GM21619 (cell line): ENCODE results near the gene WNK1.

Experiments used
- ATAC-seq: cut with Tn5 transposase; IDR thresholded peaks from one replicate; pipeline ENCODE4 v1.9.1; 2021; ENCODE audit not compliant: unreplicated experiment

The WNK1 gene

DNA sequence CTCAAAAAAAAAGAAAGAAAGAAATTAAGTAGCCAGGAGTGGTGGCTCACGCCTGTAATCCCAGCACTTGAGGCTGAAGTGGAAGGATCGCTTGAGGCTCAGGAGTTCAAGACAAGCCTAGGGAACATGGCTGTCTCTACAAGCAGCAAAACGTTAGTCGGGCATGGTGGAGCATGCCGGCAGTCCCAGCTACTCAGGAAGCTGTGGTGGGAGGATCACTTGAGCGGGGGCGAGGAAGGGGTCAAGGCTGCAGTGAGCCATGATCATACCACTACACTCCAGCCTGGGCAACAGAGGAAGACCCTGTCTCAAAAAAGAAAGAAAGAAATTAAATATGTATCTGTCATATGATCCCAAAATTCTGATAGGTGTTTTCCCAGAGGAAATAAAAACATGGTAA is 191.8 kb downstream of the WNK1 start:
- ATAC-seq = no peak

DNA sequence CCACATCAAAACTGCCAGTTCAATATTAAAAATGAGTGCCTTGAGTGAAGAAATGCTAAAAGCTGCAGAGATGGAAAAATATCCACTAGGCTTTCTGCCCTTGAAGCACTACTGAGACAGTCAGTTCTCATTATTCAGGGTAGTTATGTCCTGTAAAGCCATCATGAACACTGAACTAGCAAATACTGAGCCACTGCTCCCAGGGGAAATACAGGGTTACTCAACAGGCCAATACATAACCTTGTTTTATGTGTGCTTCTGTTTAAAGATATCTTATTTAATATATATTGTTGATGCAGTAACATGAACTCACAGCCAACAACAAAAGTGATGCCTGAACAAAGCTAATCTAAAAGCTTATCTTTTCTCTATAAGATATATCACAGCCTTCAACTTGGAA is 193.8 kb downstream of the WNK1 start:
- no peak for ATAC-seq

DNA sequence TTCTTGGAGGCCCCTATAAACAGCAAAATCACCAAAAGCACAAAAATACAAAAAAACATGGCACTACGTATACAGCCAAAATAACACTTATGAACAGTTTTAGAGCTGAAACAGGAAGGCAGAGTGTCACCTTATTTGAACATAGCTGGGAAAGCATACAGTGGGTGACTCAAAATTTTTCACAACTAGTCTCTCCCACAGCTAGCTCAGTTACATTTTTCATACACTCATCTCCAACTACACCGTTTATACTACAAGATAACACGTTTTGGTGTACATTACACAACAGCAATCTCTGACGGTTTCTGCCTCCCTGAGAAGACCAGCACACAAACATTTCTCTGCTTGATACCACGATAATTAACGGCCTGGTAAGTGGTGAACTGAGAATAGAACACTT is 194.3 kb downstream of the WNK1 start:
- ATAC-seq = no peak

DNA sequence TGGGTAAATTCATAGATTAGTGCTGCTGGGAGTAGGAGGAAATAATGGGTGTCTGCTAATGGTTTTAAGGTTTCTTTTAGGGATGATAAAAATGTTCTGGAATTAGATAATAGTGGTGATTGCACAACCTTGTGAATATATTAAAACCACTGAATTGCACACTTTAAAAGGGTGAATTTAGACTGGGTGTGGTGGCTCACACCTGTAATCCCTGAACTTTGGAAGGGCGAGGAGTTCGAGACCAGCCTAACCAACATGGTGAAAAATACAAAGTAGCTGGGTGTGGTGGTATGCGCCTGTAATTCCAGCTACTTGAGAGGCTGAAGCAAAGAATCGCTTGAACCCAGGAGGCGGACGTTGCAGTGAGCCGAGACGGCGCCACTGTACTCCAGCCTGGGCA is 195.9 kb downstream of the WNK1 start:
- ATAC-seq = no peak

DNA sequence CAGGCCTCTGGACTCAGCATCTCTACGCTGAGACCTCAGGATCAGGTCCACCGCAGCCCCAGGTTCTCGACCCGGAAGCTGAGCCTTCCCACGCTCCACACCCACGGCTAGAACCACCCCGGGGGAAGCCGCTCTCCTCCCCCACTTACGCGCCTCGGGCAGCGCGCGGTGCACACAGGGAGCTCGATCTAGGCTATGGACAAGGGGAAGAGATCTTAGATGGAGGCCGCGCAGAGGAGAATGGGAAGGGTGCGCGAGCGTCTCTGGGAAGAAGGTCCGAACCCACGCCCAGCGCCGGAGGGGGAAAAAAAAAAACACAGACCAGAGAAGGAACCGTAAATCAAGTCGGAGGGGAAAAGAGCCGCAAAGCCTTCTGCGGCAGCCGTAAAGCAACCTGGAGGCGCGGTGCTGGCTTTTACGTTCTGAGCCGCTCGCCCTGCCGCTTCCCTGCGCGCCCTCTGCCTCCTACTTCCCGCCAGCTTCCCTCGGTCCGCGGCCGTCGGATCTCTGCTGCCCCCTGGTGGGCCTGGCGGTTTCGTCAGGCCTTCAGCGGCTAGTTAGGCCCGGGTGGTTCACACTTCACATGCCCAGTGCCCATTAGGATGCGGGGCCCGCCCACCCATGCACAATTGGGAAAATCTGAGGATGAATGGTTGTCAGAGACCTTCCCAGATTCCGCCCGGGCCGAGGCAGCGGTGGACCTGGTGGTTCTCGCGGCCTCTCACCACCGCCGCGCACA is 197.2 kb downstream of the WNK1 start, which contains the start of gene RAD52:
Gene RAD52 (minus strand): TSS at position 242 of the 739 bp plus-strand sequence. CDS start 16,636 bp downstream, outside the sequence.
- peak; percentile 82 for ATAC-seq

DNA sequence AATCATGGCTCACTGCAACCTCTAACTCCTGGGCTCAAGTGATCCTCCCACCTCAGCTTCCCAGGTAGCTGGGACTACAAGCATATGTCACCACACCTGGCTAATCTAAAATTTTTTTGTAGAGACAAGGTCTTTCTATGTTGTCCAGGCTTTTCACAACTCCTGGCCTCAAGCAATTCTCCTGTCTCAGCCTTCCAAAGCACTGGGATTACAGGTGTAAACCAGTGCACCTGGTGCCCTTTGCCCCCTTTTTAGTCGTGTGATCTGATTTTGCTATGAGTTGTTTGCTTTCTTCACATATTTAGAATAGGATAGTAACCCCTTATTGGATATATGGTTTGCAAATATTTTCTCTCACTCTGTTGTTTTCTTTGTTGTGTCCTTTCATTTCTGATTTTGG is 198.8 kb downstream of the WNK1 start:
- no peak for ATAC-seq

DNA sequence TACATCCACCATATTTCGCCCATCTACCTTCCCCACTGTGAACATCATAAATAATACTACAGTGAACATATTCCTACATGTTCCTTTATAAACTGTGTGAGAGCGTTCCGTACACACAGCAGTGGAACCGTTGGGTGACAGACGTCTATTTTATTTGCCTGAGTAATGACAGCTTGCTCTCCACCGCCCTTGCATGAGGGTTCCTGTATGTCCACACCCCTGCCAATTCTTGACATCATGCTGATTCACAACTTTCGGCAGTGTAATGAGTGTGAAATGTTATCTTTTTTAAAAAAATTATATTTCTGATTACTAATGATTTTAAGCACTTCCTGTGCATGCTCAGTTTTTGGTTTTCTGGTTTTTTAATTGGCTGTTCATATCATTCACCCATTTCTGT is 201.4 kb downstream of the WNK1 start:
- no peak for ATAC-seq

DNA sequence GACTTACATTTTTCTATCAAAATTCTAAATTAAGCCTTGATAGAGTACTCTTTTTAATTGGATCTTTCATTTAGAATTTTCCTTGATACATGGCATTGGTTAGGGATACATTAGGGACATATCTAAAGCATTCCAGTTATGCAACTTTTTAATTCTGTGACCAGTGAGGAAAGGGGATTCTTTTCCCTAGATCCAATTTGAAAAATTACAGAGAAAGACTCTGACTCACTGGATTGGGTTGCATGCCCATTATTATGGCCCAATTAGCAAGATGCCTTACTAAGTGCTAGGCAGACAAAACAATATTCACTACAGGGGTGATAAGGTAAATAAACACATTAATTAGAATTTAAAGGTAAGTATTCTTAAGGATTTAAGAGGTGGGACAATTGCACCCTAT is 202.4 kb downstream of the WNK1 start:
- no peak for ATAC-seq

DNA sequence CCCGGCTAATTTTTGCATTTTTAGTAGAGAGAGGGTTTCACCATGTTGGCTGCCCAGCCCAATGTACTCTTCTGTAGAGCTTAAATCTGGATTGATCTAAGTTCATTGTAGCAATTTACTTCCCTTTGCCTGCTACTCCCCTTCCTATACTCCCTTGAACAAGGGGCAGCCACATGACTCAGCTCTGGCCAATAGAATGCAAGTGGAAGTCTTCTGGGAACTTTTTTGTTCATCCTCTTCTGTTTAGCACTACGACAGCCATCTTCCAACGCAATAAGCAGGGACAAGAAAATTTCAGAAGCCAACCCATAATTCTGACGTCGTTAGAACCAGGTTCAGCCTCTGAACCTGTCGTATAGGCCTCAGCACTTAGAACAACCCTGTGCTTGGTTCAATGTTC is 203.6 kb downstream of the WNK1 start:
- no peak for ATAC-seq

DNA sequence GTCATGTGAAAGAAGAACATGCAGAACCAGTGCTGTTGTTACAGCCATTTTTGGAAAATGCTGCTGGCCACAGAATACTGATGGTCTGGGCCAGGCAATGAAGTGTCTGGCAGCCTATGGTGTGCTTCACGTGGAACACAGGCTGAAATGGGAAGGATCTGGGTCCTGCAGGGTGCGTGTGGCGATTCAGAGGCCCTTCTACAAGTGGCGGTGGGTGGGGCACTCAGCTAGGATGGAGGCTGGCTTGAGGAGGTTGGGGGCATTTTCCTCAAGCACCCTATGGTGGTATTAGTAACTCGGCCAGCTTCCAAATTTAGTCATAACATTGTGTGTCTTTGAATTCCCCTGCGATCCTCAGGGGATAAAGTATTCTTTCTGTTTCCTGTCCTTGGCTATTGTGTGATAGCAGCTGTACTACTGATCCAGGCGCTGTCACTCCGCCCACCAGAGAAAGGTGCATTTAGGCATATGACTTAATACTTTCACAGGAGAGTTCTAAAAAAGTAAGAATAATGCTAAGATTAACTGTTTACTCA is 206.3 kb downstream of the WNK1 start:
- ATAC-seq = peak; percentile 76
